H1 (cell line): ENCODE data around the gene FBXO47. TPM values are rescaled to one million over a fixed set of nuclear protein-coding genes. Genes with fewer than 3 reads are reported as not detected.

Source experiments
- BCL11A ChIP-seq, 2 experiments: IDR thresholded peaks; one replicate each; pipeline ENCODE4 v1.6.1; 2011; ENCODE audit warnings: low read depth in 2 of 2, low read length in 2 of 2, mild to moderate bottlenecking in 2 of 2
- EGR1 ChIP-seq: IDR thresholded peaks from 2 replicates; pipeline ENCODE4 v1.6.1; 2011; ENCODE audit warnings: low read depth, low read length, borderline replicate concordance
- POU5F1 ChIP-seq: IDR thresholded peaks from 2 replicates; pipeline ENCODE4 v1.6.1; 2011; ENCODE audit warnings: low read depth, mild to moderate bottlenecking, low read length, moderate library complexity
- RBBP5 ChIP-seq: IDR thresholded peaks from 2 replicates; pipeline ENCODE4 v1.7.1; 2012; ENCODE audit warnings: low read depth, mild to moderate bottlenecking, inconsistent platforms, low read length, moderate library complexity, borderline replicate concordance
- polyA plus RNA-seq, 7 experiments: library from polyadenylated mRNA; depleted of rRNA in 3 of 7; stranded (reverse) in 5 of 7; unstranded in 2 of 7; fragments of >200 nt in 5 of 7; fragments of 200-250 nt in 2 of 7; gene quantifications; 1 replicate in 5 of 7; 2 replicates in 1 of 7; 4 replicates in 1 of 7; pipeline versions ENCODE4 v1.2.1 to v1.2.3, GENCODE V29; 2011 to 2013; ENCODE audit warnings: missing spikeins in 2 of 7, mixed read lengths in 2 of 7
- total RNA-seq: library from RNA; stranded (reverse); fragmentation: NEBNext Ultra II Directional; extraction: Animal tissue kit (Norgen Biotek cat#: 25700); gene quantifications from 2 replicates; pipeline ENCODE4 v1.2.1, GENCODE V29; 2021

FBXO47 gene
- total and polyA plus RNA-seq, 2 of the 8 experiments (the other 6 are each of a cell fraction or from before 2014, with no cell fraction given), result not detected

GRCh38 chr17:38898291-38898679 is 68.9 kb downstream of the FBXO47 start (continued):
- TF ChIP-seq RBBP5 (no peak), BCL11A (IDR thresholded peaks at IDR 0.05; ENCODE audit: low read depth in 2 of 2, low read length in 2 of 2) (no peak), EGR1 (no peak), POU5F1 (no peak)
